DOHH2 (cell line): ENCODE results near the gene LRRC25.

ENCODE experiments used
- CTCF ChIP-seq: fragments of 200-600 bp; sonication (generic); IDR thresholded peaks from one replicate; pipeline ENCODE4 v1.5.1; 2014; ENCODE audit warnings: antibody characterized with exemption, mild to moderate bottlenecking, low read depth, low read length; ENCODE audit not compliant: poor library complexity, severe bottlenecking
- EZH2phosphoT487 ChIP-seq: fragments of 200-600 bp; sonication (generic); IDR thresholded peaks from 2 replicates; pipeline ENCODE4 v1.6.1; 2017; ENCODE audit warnings: borderline replicate concordance, mild to moderate bottlenecking, antibody characterized with exemption, low read length, moderate library complexity, mixed read lengths

- TF ChIP-seq CTCF (no peak), EZH2phosphoT487 (no peak)
Observed at GRCh38 chr19:18417250-18418028, 20.0 kb upstream of the LRRC25 start.
